Measurements from ENCODE around the gene CAPS2. TPM values are rescaled to one million over a fixed set of nuclear protein-coding genes. Genes with fewer than 3 reads are reported as not detected.

The CAPS2 gene
- total RNA-seq, 1 experiment from 2014 or later = 3.7 TPM

- CTCF ChIA-PET = no interaction called here
- Mint-ChIP-seq H3K27ac (ENCODE audit: low read depth, unreplicated experiment) (no peak overlapping the region), H3K4me1 (ENCODE audit: insufficient read depth, unreplicated experiment) (no peaks in the 10 kb centered on the region), H3K4me3 (ENCODE audit: unreplicated experiment) (no peak overlapping the region), H3K27me3 (ENCODE audit: insufficient read depth, unreplicated experiment) (no peaks in the 10 kb centered on the region), H3K36me3 (ENCODE audit: insufficient read depth, unreplicated experiment) (no peaks in the 10 kb centered on the region), H3K9me3 (ENCODE audit: unreplicated experiment) (no peaks in the 10 kb centered on the region)
- intact Hi-C loops (cut with micrococcal nuclease) = no loop called here
- BruUV-seq (replicated peaks) = no TSS peak
- no peak for DNase-seq (ENCODE audit: unreplicated experiment)
- TF ChIP-seq, protein P1, sequence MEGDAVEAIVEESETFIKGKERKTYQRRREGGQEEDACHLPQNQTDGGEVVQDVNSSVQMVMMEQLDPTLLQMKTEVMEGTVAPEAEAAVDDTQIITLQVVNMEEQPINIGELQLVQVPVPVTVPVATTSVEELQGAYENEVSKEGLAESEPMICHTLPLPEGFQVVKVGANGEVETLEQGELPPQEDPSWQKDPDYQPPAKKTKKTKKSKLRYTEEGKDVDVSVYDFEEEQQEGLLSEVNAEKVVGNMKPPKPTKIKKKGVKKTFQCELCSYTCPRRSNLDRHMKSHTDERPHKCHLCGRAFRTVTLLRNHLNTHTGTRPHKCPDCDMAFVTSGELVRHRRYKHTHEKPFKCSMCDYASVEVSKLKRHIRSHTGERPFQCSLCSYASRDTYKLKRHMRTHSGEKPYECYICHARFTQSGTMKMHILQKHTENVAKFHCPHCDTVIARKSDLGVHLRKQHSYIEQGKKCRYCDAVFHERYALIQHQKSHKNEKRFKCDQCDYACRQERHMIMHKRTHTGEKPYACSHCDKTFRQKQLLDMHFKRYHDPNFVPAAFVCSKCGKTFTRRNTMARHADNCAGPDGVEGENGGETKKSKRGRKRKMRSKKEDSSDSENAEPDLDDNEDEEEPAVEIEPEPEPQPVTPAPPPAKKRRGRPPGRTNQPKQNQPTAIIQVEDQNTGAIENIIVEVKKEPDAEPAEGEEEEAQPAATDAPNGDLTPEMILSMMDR (IDR thresholded peaks at IDR 0.05; ENCODE audit: unreplicated experiment) = no peak
- POLR2A ChIA-PET = no interaction called here
Measured at GRCh38 chr12:75308279-75308678, 21.8 kb downstream of the CAPS2 start.

GRCh38 chr12:75305412-75306332 is 24.5 kb downstream of the CAPS2 start:
- Mint-ChIP-seq H3K27me3 (ENCODE audit: insufficient read depth, unreplicated experiment) (no peaks in the 10 kb centered on the region), H3K4me3 (ENCODE audit: unreplicated experiment) (no peak overlapping the region), H3K9me3 (ENCODE audit: unreplicated experiment) (no peaks in the 10 kb centered on the region), H3K4me1 (ENCODE audit: insufficient read depth, unreplicated experiment) (no peaks in the 10 kb centered on the region), H3K27ac (ENCODE audit: low read depth, unreplicated experiment) (no peak overlapping the region), H3K36me3 (ENCODE audit: insufficient read depth, unreplicated experiment) (no peaks in the 10 kb centered on the region)
- DNase-seq (ENCODE audit: unreplicated experiment) = no peak
- TF ChIP-seq, protein P1 (IDR thresholded peaks at IDR 0.05; ENCODE audit: unreplicated experiment) = no peak
- POLR2A ChIA-PET = no interaction called here
- no TSS peak for BruUV-seq (replicated peaks)
- intact Hi-C loops (cut with micrococcal nuclease) = no loop called here
- CTCF ChIA-PET = interaction anchor here (0.7 kb wide), 1 partner anchor 850 kb away, joined by 3 read pairs; no protein-coding TSS in a partner anchor

- H3K27me3 Mint-ChIP-seq (ENCODE audit: insufficient read depth, unreplicated experiment) = no peaks in the 10 kb centered on the region
- CTCF ChIA-PET = interaction anchor here (0.6 kb wide), 1 partner anchor 15 kb away, joined by 3 read pairs; no protein-coding TSS in a partner anchor
- TF ChIP-seq, protein P1 (IDR thresholded peaks at IDR 0.05; ENCODE audit: unreplicated experiment) = no peak
- intact Hi-C loops (cut with micrococcal nuclease) = no loop called here
- H3K4me1 Mint-ChIP-seq (ENCODE audit: insufficient read depth, unreplicated experiment) = no peaks in the 10 kb centered on the region
- H3K9me3 Mint-ChIP-seq (ENCODE audit: unreplicated experiment) = no peaks in the 10 kb centered on the region
- POLR2A ChIA-PET = no interaction called here
- H3K4me3 Mint-ChIP-seq (ENCODE audit: unreplicated experiment) = no peak overlapping the region
- H3K36me3 Mint-ChIP-seq (ENCODE audit: insufficient read depth, unreplicated experiment) = no peaks in the 10 kb centered on the region
- no peak overlapping the region for H3K27ac Mint-ChIP-seq (ENCODE audit: low read depth, unreplicated experiment)
- DNase-seq (ENCODE audit: unreplicated experiment) = no peak
- no TSS peak for BruUV-seq (replicated peaks)
Measured at GRCh38 chr12:75302781-75303180, 27.3 kb downstream of the CAPS2 start.

DNA sequence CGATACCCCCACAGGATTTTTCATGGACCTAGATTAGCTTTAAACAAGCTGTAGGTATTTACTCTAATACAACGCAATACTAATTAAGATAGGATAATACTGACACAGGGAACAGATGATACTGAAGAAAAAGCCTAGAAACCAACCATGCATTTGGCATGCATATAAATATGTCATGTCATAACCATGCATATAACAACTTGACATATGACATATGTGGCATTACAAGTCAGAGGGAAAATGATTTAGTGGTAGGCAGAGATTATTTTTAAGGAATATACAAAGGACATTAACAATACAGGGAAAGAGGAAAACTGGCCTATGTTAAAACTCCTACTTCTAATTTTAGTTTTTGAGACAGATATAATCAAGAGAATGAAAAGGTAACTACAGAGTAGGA is 27.9 kb downstream of the CAPS2 start:
- POLR2A ChIA-PET = interaction anchor here (1.3 kb wide), 1 partner anchor 8 kb away, joined by 5 read pairs; no protein-coding TSS in a partner anchor
- H3K4me1 Mint-ChIP-seq (ENCODE audit: insufficient read depth, unreplicated experiment) = no peaks in the 10 kb centered on the region
- H3K4me3 Mint-ChIP-seq (ENCODE audit: unreplicated experiment) = no peak overlapping the region
- H3K27ac Mint-ChIP-seq (ENCODE audit: low read depth, unreplicated experiment) = no peak overlapping the region
- no peak for DNase-seq (ENCODE audit: unreplicated experiment)
- intact Hi-C loops (cut with micrococcal nuclease) = no loop called here
- no TSS peak for BruUV-seq (replicated peaks)
- CTCF ChIA-PET = interaction anchor here (0.6 to 1.9 kb wide), 4 partner anchors 13 to 186 kb away, joined by 3 to 10 read pairs (median 3); no protein-coding TSS in a partner anchor
- no peaks in the 10 kb centered on the region for H3K36me3 Mint-ChIP-seq (ENCODE audit: insufficient read depth, unreplicated experiment)
- no peaks in the 10 kb centered on the region for H3K9me3 Mint-ChIP-seq (ENCODE audit: unreplicated experiment)
- H3K27me3 Mint-ChIP-seq (ENCODE audit: insufficient read depth, unreplicated experiment) = no peaks in the 10 kb centered on the region
- TF ChIP-seq, protein P1 (IDR thresholded peaks at IDR 0.05; ENCODE audit: unreplicated experiment) = no peak

All from MCF 10A (cell line).